ENCODE data around the gene ARID1B.

GRCh38 chr6:157020881-157021343 lies 243.7 kb downstream of the ARID1B start:
- TF ChIP-seq ZNF521 (tag by site-specific recombination; IDR thresholded peaks at IDR 0.05) (no peak), KLF10 (tag by site-specific recombination; IDR thresholded peaks at IDR 0.05) (no peak), ZNF146 (tag by site-specific recombination; IDR thresholded peaks at IDR 0.05) (no peak), MYNN (tag by site-specific recombination; IDR thresholded peaks at IDR 0.05; ENCODE audit: borderline replicate concordance) (no peak), CTCF (tag by site-specific recombination; IDR thresholded peaks at IDR 0.05) (no peak), ZNF513 (tag by site-specific recombination; IDR thresholded peaks at IDR 0.05) (no peak)

Data from HEK293 (cell line).